SK-N-MC (cell line): Measurements from ENCODE around the gene CFDP1.
"Not testable (repeated sequence)": the region's sequence is repeated elsewhere in the genome, so short reads cannot be mapped to it uniquely, and the experiment has no call there.

Experiments
- DNase-seq: peaks from one replicate; pipeline ENCODE4 v3.0.0-alpha.2; 2011; ENCODE audit warnings: low read depth, low spot score
- H3K27ac ChIP-seq: fragments of 200-600 bp; sonication (generic); 2 replicates; pipeline ENCODE4 v1.5.1; 2016; ENCODE audit warnings: mixed run types
- H3K36me3 ChIP-seq: fragments of 200-600 bp; sonication (generic); 2 replicates; pipeline ENCODE4 v1.6.1; 2017; ENCODE audit warnings: antibody characterized with exemption, low read length, mixed read lengths; ENCODE audit not compliant: insufficient read depth
- H3K4me3 ChIP-seq: fragments of 200-600 bp; sonication (generic); 2 replicates; pipeline ENCODE4 v1.5.1; 2016
- H3K9ac ChIP-seq: fragments of 200-600 bp; sonication (generic); 2 replicates; pipeline ENCODE4 v1.8.0; 2017; ENCODE audit warnings: mixed run types, mixed read lengths; ENCODE audit not compliant: insufficient read length
- H3K9me3 ChIP-seq: fragments of 200-600 bp; sonication (generic); 2 replicates; pipeline ENCODE4 v1.6.1; 2017; ENCODE audit warnings: low read depth, mild to moderate bottlenecking, antibody characterized with exemption, low read length, moderate library complexity, mixed read lengths
- EZH2 ChIP-seq: fragments of 200-600 bp; sonication (generic); IDR thresholded peaks from one replicate; pipeline ENCODE4 v1.6.1; 2017; ENCODE audit warnings: antibody characterized with exemption
- FOXP2 ChIP-seq: optimal IDR thresholded peaks from 2 replicates; pipeline ENCODE3; 2011; ENCODE audit warnings: mild to moderate bottlenecking, moderate library complexity; ENCODE audit not compliant: insufficient read depth; ENCODE audit errors: extremely low read length, control extremely low read depth
- POLR2AphosphoS5 ChIP-seq: IDR thresholded peaks from 2 replicates; pipeline ENCODE4 v1.6.1; 2012; ENCODE audit warnings: mild to moderate bottlenecking, low read depth, low read length, borderline replicate concordance

Gene CFDP1

DNA sequence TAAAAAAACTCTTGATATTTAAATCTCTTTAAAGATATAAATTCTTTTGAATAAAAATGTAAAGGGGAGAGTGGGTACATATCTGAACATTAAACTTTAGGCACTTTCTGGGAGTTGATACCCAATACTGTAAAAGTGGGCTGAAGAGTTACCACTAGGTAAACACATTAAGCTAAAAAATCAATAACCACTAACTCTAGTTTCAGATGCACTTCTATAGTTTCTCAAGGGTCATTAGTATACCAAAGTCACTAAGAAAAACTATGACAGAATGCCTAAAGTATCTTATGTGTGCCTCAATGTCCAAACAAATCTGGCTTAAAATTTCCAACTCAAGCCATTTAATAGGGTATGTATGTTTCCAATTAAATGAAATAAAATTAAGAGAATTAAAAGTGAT is 13.1 kb upstream of the CFDP1 start:
- H3K36me3 ChIP-seq, result no peaks in the 10 kb centered on the region
- TF ChIP-seq FOXP2, result no peak
- TF ChIP-seq EZH2, result no peak
- TF ChIP-seq POLR2AphosphoS5, result no peak
- H3K4me3 ChIP-seq, result no peak overlapping the region

DNA sequence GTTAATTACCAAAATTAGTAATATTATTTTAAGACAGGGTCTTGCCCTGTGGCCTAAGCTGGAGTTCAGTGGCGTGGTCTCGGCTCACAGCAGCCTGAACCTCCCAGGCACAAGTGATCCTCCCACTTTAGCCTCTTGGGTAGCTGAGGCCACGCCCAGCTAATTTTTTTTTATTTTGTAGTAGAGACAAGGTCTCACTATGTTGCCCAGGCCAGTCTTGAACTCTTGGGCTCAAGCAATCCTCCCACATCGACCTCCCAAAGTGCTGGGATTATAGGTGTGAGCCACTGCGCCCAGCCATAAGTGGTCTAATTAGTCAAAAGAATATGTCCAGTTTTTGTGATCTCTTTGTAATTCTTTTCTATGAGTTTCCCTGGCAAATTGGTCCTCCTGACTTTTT is 12.0 kb upstream of the CFDP1 start:
- TF ChIP-seq EZH2 (no peak), FOXP2 (no peak), POLR2AphosphoS5 (no peak)
- no peak for DNase-seq
- peak overlapping the region; percentile 60; the same call in 1 of the 2 replicates for H3K27ac ChIP-seq
- no peaks in the 10 kb centered on the region for H3K9me3 ChIP-seq
- no peaks in the 10 kb centered on the region for H3K36me3 ChIP-seq
- no peak overlapping the region for H3K9ac ChIP-seq
- H3K4me3 ChIP-seq, result no peak overlapping the region

More for the DNA sequence above, 13.1 kb upstream of the CFDP1 start:
- H3K9me3 ChIP-seq, result no peaks in the 10 kb centered on the region
- no peak for DNase-seq
- no peak overlapping the region for H3K27ac ChIP-seq
- no peak overlapping the region for H3K9ac ChIP-seq

DNA sequence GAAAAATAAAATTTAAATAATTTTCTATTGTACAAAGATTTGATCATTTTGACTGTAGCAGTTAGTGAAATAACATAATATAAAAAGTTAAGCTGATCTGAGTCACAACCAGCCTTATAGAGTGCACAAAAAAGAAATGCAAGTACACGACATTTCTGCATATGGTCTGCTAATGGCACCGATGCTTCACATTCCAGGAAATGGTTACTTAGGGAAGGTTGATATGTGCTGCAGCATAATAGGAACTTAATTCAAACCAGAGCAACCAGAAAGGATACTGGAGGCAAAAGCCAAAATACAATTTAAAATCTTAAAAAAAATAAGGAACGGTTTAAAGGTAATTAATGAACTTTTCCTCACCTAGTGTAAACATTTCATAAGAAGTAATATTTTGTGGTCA is 10.0 kb upstream of the CFDP1 start:
- Histone ChIP-seq H3K36me3 (no peaks in the 10 kb centered on the region), H3K27ac (peak overlapping the region; percentile 86), H3K9ac (no peak overlapping the region), H3K9me3 (no peaks in the 10 kb centered on the region), H3K4me3 (peak overlapping the region; percentile 18; the same call in 1 of the 2 replicates)
- TF ChIP-seq POLR2AphosphoS5 (no peak), FOXP2 (no peak), EZH2 (no peak)
- DNase-seq, result no peak

DNA sequence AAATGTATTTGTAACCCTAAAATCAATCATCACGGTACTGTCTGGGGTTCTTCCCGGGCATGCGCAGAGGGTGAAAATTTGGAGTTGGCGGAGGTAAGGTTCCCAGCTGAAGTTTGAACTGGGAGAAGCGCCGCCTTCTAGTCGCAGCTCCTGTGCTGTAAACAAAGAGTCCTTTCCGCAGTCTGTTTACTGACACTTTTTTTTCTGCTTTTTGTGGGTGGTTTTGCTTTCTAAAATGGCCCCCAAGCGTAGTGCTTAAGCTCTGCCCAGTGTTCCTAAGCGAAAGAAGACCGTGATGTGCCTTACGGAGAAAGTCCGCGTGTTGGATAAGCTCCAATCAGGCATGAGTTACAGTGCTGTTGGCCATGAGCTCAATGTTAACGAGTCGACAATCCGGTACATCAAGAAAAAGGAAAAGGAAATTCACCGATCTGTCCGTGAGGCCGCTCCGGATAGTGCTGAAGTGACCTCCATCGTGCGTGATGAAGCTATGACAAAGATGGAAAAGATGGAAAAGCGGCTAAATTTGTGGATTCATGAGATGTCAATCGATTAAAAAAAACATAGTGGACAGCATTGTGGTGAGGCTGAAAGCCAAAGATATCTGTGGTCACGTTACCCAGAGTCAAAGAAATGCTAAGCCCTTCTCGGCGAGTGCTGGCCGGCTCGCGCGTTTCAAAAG is 570 bp upstream of the CFDP1 start:
- peak overlapping the region; percentile 70 for H3K9ac ChIP-seq
- TF ChIP-seq POLR2AphosphoS5, result no peak
- no peak for TF ChIP-seq FOXP2
- no peak for TF ChIP-seq EZH2
- peaks cover 4% of the 10 kb centered on the region; the same call in 1 of the 2 replicates for H3K36me3 ChIP-seq
- DNase-seq, result no peak
- H3K4me3 ChIP-seq, result peak overlapping the region; percentile 81
- no peaks in the 10 kb centered on the region for H3K9me3 ChIP-seq
- no peak overlapping the region for H3K27ac ChIP-seq

DNA sequence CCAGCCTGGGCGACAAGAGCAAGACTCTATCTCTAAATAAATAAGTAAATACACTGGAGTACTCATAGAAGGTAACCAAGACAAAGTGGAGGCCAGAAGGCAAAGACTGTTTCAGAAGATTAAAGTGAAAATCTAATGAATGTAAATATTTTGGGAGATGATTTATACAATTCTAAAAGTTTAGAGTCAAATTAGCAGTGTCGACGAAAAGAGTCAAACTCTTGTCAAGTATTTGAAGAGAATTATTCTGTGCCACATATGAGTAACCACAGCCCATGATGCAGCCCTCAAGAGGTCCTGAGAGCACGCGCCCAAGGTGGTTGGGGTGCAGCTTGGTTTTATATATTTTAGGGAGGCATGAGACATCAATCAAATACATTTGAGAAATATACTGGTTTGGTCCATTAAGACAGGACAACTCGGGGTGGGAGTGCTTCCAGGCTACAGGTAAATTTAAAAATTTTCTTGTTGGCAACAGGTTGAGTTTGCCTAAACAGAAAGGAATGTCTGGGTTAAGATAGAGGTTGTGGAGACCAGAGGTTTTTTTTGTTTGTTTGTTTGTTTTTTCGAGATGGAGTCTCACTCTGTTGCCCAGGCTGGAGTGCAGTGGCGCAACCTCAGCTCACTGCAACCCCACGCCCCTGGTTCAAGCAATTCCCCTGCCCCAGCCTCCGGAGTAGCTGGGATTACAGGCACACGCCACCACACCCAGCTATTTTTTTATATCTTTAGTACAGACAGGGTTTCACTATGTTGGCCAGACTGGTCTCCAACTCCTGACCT is 3.5 kb downstream of the CFDP1 start:
- TF ChIP-seq FOXP2, result no peak
- no peak for TF ChIP-seq EZH2
- TF ChIP-seq POLR2AphosphoS5, result no peak
- Histone ChIP-seq H3K27ac (no peak overlapping the region), H3K36me3 (peaks cover 4% of the 10 kb centered on the region; the same call in 1 of the 2 replicates), H3K9ac (no peak overlapping the region), H3K9me3 (no peaks in the 10 kb centered on the region), H3K4me3 (no peak overlapping the region)
- no peak for DNase-seq

DNA sequence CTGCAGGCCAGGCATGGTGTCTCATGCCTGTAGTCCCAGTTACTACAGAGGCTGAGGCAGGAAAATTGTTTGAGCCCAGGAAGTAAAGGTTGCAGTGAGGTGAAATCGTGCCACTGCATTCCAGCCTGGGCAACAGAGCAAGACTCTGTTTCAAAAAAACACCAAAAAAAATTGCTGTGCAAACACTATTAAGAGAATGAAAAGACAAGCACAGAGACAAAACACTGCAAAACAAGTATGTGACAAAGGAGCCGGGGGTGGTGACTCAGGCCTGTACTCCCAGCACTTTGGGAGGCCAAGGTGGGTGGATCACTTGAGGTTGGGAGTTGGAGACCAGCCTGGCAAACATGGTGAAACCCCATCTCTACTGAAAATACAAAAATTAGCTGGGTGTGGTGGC is 6.8 kb downstream of the CFDP1 start:
- DNase-seq, H3K9me3 ChIP-seq: not testable (repeated sequence)

DNA sequence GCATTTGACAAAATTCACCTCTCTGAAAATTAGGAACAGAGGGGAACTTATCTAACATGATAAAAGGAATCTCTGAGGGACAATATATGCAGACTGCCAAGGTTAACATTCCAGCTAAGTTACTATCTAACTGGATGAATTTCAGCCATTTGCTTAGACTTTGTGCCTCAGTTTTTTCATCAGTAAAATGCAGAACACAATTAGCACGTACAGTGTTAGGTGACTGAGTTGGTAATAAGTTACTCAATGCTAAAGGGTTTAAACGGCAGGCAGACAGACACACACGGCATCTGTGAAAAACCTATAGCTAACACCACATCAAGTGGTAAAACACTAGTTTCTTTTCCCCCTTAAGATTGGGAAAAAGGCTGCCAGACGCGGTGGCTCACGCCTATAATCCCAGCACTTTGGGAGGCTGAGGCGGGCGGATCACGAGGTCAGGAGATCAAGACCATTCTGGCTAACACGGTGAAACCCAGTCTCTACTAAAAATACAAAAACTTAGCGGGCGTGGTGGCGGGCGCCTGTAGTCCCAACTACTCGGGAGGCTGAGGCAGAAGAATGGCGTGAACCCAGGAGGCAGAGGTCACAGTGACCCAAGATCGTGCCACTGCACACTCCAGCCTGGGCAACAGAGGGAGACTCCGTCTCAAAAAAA is 9.1 kb downstream of the CFDP1 start:
- H3K9me3 ChIP-seq, DNase-seq, H3K9ac ChIP-seq, H3K36me3 ChIP-seq, H3K4me3 ChIP-seq, H3K27ac ChIP-seq: not testable (repeated sequence)

More for the DNA sequence above, 6.8 kb downstream of the CFDP1 start:
- not testable (repeated sequence) for H3K4me3 ChIP-seq, H3K27ac ChIP-seq, H3K9ac ChIP-seq, H3K36me3 ChIP-seq

DNA sequence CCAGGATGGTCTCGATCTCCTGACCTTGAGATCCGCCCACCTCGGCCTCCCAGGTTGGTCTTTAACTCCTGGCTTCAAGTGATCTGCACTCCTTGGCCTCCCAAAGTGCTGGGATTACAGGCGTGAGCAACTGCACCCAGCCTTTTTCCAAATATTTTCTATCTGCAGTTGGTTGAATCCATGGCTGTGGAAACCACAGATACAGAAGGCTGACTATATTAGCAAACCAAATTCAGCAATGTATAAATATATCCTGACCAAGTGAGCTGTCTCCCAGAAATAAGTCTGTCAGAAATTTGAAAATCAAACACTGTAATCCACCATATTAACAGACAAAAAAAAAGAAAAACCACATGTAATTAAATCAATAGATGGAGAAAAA is 9.6 kb downstream of the CFDP1 start:
- no peak for DNase-seq
- H3K9ac ChIP-seq, result no peak overlapping the region
- no peaks in the 10 kb centered on the region; the same call in 1 of the 2 replicates for H3K36me3 ChIP-seq
- H3K4me3 ChIP-seq, result no peak overlapping the region
- H3K27ac ChIP-seq, result no peak overlapping the region
- no peaks in the 10 kb centered on the region for H3K9me3 ChIP-seq
- TF ChIP-seq EZH2 (no peak), POLR2AphosphoS5 (no peak), FOXP2 (no peak)
